PC-3 (cell line): ENCODE results near the gene MCM9. TPM values are rescaled to one million over a fixed set of nuclear protein-coding genes. Genes with fewer than 3 reads are reported as not detected.

ENCODE experiments used
- ATAC-seq: fragments of 200-7000 bp; cut with Tn5 transposase; 2 replicates; pipeline ENCODE4 v1.9.1; 2020; ENCODE audit warnings: mild to moderate bottlenecking, moderate library complexity
- BruUV-seq: library from RNA; stranded (reverse); fragments of 400-500 nt; replicated peaks from 2 replicates; lab custom pipeline; 2021; lab: Mats Ljungman, UMichigan
- CTCF ChIA-PET: fragments of 300-600 bp; sonication (Branson Sonifier 250); formaldehyde crosslinking; loops from one replicate; lab custom pipeline; 2022; ENCODE audit warnings: antibody characterized with exemption; lab: Charles Lee
- POLR2A ChIA-PET: fragments of 300-600 bp; sonication (Branson Sonifier 250); formaldehyde crosslinking; loops from one replicate; lab custom pipeline; 2022; ENCODE audit warnings: antibody characterized with exemption; ENCODE audit not compliant: unreplicated experiment; lab: Charles Lee
- DNase-seq: peaks from one replicate; pipeline ENCODE4 v3.0.0-alpha.2; 2015
- H2AFZ ChIP-seq: fragments of 300-600 bp; sonication (generic); 2 replicates; pipeline ENCODE4 v1.6.0; 2016; ENCODE audit warnings: antibody characterized with exemption, low read length
- H3F3A ChIP-seq: fragments of 300-600 bp; sonication (generic); one replicate; pipeline ENCODE4 v1.6.0; 2017; ENCODE audit warnings: antibody characterized with exemption, low read length, control low read depth, mild to moderate bottlenecking; ENCODE audit not compliant: unreplicated experiment
- H3K27ac ChIP-seq: fragments of 300-600 bp; sonication (generic); 2 replicates; pipeline ENCODE4 v1.5.1; 2016; ENCODE audit warnings: mild to moderate bottlenecking, low read length
- H3K27me3 ChIP-seq: fragments of 300-600 bp; sonication (generic); 2 replicates; pipeline ENCODE4 v1.6.1; 2016; ENCODE audit warnings: low read length, mixed read lengths
- H3K36me3 ChIP-seq: fragments of 300-600 bp; sonication (generic); 2 replicates; pipeline ENCODE4 v1.6.1; 2016; ENCODE audit warnings: low read depth, mixed run types, low read length, mixed read lengths
- H3K4me1 ChIP-seq: fragments of 300-600 bp; sonication (generic); 2 replicates; pipeline ENCODE4 v1.5.1; 2016; ENCODE audit warnings: low read length; ENCODE audit not compliant: insufficient read depth
- H3K4me2 ChIP-seq: fragments of 300-600 bp; sonication (generic); 2 replicates; pipeline ENCODE4 v1.6.0; 2016; ENCODE audit warnings: low read length
- H3K4me3 ChIP-seq: fragments of 300-600 bp; sonication (generic); 2 replicates; pipeline ENCODE4 v1.5.1; 2016; ENCODE audit warnings: mild to moderate bottlenecking, low read length, mixed read lengths
- H3K79me2 ChIP-seq: fragments of 300-600 bp; sonication (generic); 2 replicates; pipeline ENCODE4 v1.6.1; 2017; ENCODE audit warnings: low read length, mixed read lengths
- H3K9ac ChIP-seq: fragments of 300-600 bp; sonication (generic); 2 replicates; pipeline ENCODE4 v1.6.0; 2016; ENCODE audit warnings: mild to moderate bottlenecking, low read length
- H3K9me2 ChIP-seq: fragments of 300-600 bp; sonication (generic); replicated peaks from 2 replicates; pipeline ENCODE4 v1.6.1; 2016; ENCODE audit warnings: mixed run types, low read length, mixed read lengths
- H3K9me3 ChIP-seq: fragments of 300-600 bp; sonication (generic); 2 replicates; pipeline ENCODE4 v1.6.1; 2016; ENCODE audit warnings: low read length, mixed read lengths
- H4K20me1 ChIP-seq: fragments of 300-600 bp; sonication (generic); 2 replicates; pipeline ENCODE4 v1.6.1; 2016; ENCODE audit warnings: low read length, mixed read lengths
- EZH2 ChIP-seq: fragments of 300-600 bp; sonication (generic); IDR thresholded peaks from one replicate; pipeline ENCODE4 v1.6.1; 2017; ENCODE audit warnings: antibody characterized with exemption, mild to moderate bottlenecking, low read length; ENCODE audit not compliant: unreplicated experiment
- EZH2phosphoT487 ChIP-seq: fragments of 300-600 bp; sonication (generic); IDR thresholded peaks from 2 replicates; pipeline ENCODE4 v1.6.1; 2018; ENCODE audit warnings: mild to moderate bottlenecking, antibody characterized with exemption, low read length, borderline replicate concordance
- intact Hi-C: fragments of 100-400 bp; cut with micrococcal nuclease; formaldehyde crosslinking; loops from 2 replicates; pipeline ENCODE4 v1.9.0; 2023
- total RNA-seq: library from RNA; depleted of rRNA; stranded (reverse); fragments of >200 nt; gene quantifications from 2 replicates; pipeline ENCODE4 v1.2.3, GENCODE V29; 2014
- TF ChIP-seq, protein P1 (sequence below): fragments of 300-600 bp; sonication (generic); conservative IDR thresholded peaks from 2 replicates; pipeline ENCODE4 v1.5.1; 2017; ENCODE audit warnings: antibody characterized with exemption, low read depth, mild to moderate bottlenecking, low read length

Gene MCM9
- total RNA-seq, 1 experiment from 2014 or later = 5.8 TPM

GRCh38 chr6:118872726-118873125 lies 62.2 kb downstream of the MCM9 start:
- Histone ChIP-seq H3F3A (peaks cover 3% of the 10 kb centered on the region), H2AFZ (no peak overlapping the region), H3K9me2 (no peaks in the 10 kb centered on the region), H3K27me3 (no peaks in the 10 kb centered on the region), H3K27ac (peak overlapping the region; percentile 51), H4K20me1 (no peaks in the 10 kb centered on the region), H3K4me1 (peaks cover 37% of the 10 kb centered on the region), H3K9ac (no peak overlapping the region), H3K79me2 (peaks cover 27% of the 10 kb centered on the region), H3K9me3 (no peaks in the 10 kb centered on the region), H3K4me2 (peak overlapping the region; percentile 51; the same call in 1 of the 2 replicates), H3K4me3 (no peak overlapping the region), H3K36me3 (no peaks in the 10 kb centered on the region)
- ATAC-seq (no peak), DNase-seq (peak; percentile 46)
- BruUV-seq = no TSS peak
- ChIA-PET POLR2A (no interaction called here), CTCF (interaction anchor here (0.7 kb wide), 1 partner anchor 51 kb away, joined by 5 read pairs; no protein-coding TSS in a partner anchor)
- TF ChIP-seq, protein P1, sequence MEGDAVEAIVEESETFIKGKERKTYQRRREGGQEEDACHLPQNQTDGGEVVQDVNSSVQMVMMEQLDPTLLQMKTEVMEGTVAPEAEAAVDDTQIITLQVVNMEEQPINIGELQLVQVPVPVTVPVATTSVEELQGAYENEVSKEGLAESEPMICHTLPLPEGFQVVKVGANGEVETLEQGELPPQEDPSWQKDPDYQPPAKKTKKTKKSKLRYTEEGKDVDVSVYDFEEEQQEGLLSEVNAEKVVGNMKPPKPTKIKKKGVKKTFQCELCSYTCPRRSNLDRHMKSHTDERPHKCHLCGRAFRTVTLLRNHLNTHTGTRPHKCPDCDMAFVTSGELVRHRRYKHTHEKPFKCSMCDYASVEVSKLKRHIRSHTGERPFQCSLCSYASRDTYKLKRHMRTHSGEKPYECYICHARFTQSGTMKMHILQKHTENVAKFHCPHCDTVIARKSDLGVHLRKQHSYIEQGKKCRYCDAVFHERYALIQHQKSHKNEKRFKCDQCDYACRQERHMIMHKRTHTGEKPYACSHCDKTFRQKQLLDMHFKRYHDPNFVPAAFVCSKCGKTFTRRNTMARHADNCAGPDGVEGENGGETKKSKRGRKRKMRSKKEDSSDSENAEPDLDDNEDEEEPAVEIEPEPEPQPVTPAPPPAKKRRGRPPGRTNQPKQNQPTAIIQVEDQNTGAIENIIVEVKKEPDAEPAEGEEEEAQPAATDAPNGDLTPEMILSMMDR = no peak
- no peak for TF ChIP-seq EZH2phosphoT487
- TF ChIP-seq EZH2 = no peak
- intact Hi-C loops = no loop called here

DNA sequence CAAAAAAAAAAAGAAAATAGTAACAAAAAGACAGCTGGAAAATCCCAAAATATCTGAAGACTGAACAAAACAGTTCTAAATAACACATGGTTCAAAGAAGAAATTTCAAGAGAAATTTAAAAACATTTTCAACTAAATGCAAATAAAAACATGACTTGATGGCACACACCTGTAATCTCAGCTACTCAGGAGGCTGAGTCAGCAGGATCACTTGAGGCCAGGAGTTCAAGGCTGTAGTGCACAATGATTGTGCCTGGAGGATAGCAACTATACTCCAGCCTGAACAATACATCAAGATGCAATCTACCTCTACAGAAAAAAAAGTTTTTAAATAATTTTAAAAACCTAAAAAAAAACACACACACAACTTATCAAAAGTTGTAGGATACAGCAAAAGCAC lies 62.6 kb downstream of the MCM9 start:
- Histone ChIP-seq H4K20me1 (no peaks in the 10 kb centered on the region), H3F3A (peaks cover 3% of the 10 kb centered on the region), H3K4me2 (peak overlapping the region; percentile 51; the same call in 1 of the 2 replicates), H3K9me2 (no peaks in the 10 kb centered on the region), H3K9ac (no peak overlapping the region), H3K4me1 (peaks cover 36% of the 10 kb centered on the region), H3K27ac (peak overlapping the region; percentile 51), H3K4me3 (no peak overlapping the region), H3K9me3 (no peaks in the 10 kb centered on the region), H2AFZ (no peak overlapping the region), H3K27me3 (no peaks in the 10 kb centered on the region), H3K79me2 (peaks cover 26% of the 10 kb centered on the region), H3K36me3 (no peaks in the 10 kb centered on the region)
- ChIA-PET CTCF (no interaction called here), POLR2A (no interaction called here)
- intact Hi-C loops = no loop called here
- ATAC-seq (no peak), DNase-seq (no peak)
- BruUV-seq = no TSS peak
- no peak for TF ChIP-seq EZH2
- TF ChIP-seq, protein P1 = no peak
- TF ChIP-seq EZH2phosphoT487 = no peak

- intact Hi-C loops = no loop called here
These were observed 63.6 kb downstream of the MCM9 start for GRCh38 chr6:118871331-118871730.

More at GRCh38 chr6:118871331-118871730, 63.6 kb downstream of the MCM9 start:
- H4K20me1 ChIP-seq = no peaks in the 10 kb centered on the region
- H3K9me2 ChIP-seq = no peaks in the 10 kb centered on the region
- H3K4me3 ChIP-seq = no peak overlapping the region
- H3F3A ChIP-seq = peaks cover 3% of the 10 kb centered on the region
- TF ChIP-seq, protein P1 = no peak
- TF ChIP-seq EZH2phosphoT487 (no peak), EZH2 (no peak)
- no peaks in the 10 kb centered on the region for H3K27me3 ChIP-seq
- ChIA-PET CTCF (no interaction called here), POLR2A (no interaction called here)
- H3K4me1 ChIP-seq = peaks cover 34% of the 10 kb centered on the region
- H3K4me2 ChIP-seq = no peak overlapping the region
- H2AFZ ChIP-seq = no peak overlapping the region
- no peak for ATAC-seq
- BruUV-seq = no TSS peak
- no peaks in the 10 kb centered on the region for H3K9me3 ChIP-seq
- no peak overlapping the region for H3K9ac ChIP-seq
- DNase-seq = no peak
- peaks cover 26% of the 10 kb centered on the region for H3K79me2 ChIP-seq
- no peaks in the 10 kb centered on the region for H3K36me3 ChIP-seq
- no peak overlapping the region for H3K27ac ChIP-seq
